Measurements from ENCODE around the gene RNF144A. TPM values are rescaled to one million over a fixed set of nuclear protein-coding genes. Genes with fewer than 3 reads are reported as not detected.

Gene RNF144A
- total RNA-seq, 1 donor from 2014 or later = 39.9 TPM

DNA sequence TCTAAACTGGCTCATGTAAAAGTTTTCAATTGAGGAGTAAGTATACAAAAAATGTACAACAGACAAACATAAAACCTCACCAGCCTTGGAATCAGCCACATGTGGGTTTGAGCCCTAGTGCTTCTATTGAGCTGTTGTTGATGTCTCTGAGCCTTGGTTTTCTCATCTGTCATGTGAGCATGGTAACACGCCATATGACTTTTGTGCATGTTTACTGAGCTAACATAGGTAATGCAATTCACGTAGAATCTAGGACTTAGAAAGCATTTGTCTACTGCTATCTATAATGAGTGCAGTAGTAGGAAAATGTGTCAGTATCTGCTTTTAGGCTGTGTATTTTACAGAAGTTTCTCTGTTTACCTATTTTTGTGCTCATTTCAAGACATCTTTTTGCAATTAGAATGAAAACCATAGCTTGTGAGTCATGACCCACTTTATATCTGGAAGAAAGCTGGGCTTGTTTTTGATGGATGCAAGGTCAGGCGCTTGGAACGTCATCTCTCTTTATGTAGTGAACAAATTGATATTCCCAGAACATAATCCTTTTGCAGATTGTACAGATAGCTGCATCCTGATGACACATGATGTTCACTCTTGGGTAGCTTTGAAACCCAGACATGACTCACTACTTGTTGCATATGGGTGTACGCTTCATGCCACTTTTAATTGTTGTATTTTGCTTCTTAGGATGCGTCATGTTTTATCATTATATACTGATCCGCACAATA lies 94.3 kb downstream of the RNF144A start:
- H3K4me3 Mint-ChIP-seq (ENCODE audit: low read depth) = no peak overlapping the region
- TF ChIP-seq, protein P1, sequence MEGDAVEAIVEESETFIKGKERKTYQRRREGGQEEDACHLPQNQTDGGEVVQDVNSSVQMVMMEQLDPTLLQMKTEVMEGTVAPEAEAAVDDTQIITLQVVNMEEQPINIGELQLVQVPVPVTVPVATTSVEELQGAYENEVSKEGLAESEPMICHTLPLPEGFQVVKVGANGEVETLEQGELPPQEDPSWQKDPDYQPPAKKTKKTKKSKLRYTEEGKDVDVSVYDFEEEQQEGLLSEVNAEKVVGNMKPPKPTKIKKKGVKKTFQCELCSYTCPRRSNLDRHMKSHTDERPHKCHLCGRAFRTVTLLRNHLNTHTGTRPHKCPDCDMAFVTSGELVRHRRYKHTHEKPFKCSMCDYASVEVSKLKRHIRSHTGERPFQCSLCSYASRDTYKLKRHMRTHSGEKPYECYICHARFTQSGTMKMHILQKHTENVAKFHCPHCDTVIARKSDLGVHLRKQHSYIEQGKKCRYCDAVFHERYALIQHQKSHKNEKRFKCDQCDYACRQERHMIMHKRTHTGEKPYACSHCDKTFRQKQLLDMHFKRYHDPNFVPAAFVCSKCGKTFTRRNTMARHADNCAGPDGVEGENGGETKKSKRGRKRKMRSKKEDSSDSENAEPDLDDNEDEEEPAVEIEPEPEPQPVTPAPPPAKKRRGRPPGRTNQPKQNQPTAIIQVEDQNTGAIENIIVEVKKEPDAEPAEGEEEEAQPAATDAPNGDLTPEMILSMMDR (IDR thresholded peaks at IDR 0.05; ENCODE audit: unreplicated experiment) = no peak
- H3K4me1 Mint-ChIP-seq (ENCODE audit: low read depth) = peaks cover 14% of the 10 kb centered on the region
- no peaks in the 10 kb centered on the region for H3K27me3 Mint-ChIP-seq
- peaks cover 3% of the 10 kb centered on the region for H3K36me3 Mint-ChIP-seq (ENCODE audit: insufficient read depth)
- no peak overlapping the region for H3K27ac Mint-ChIP-seq
- no peak for DNase-seq (ENCODE audit: low spot score, unreplicated experiment)
- H3K9me3 Mint-ChIP-seq (ENCODE audit: low read depth) = no peaks in the 10 kb centered on the region

DNA sequence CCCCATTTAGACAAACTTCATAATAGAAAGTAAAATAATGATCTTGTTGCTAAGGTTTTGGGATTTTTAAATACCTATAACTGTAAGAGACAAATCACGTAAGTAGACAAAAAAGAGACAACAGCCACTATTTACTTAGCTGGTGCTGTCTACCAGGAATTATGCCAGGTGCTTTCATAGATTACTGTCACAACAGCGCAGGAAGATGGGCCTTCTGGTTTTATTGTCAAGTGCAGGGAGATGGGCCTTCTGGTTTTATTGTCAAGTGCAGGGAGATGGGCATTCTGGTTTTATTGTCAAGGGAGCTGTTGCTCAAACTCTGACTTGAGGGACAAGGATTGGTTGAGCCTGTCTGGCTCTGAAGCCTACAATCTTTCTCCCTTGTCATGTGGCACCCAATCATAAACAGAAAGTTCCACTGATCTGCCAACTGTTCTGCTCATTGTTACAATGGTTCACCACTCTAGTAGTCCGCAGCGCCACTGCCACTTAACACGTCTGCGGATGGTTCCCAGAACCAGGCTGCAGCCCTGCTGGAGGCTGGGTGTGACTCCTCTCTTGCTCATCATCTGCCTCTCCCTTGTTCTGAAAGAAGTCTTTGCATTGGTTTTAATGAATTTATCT lies 95.0 kb downstream of the RNF144A start:
- H3K9me3 Mint-ChIP-seq (ENCODE audit: low read depth) = no peaks in the 10 kb centered on the region
- no peak for DNase-seq (ENCODE audit: low spot score, unreplicated experiment)
- no peaks in the 10 kb centered on the region for H3K27me3 Mint-ChIP-seq
- peaks cover 3% of the 10 kb centered on the region for H3K36me3 Mint-ChIP-seq (ENCODE audit: insufficient read depth)
- peaks cover 15% of the 10 kb centered on the region for H3K4me1 Mint-ChIP-seq (ENCODE audit: low read depth)
- no peak overlapping the region for H3K4me3 Mint-ChIP-seq (ENCODE audit: low read depth)
- TF ChIP-seq, protein P1 (IDR thresholded peaks at IDR 0.05; ENCODE audit: unreplicated experiment) = no peak
- H3K27ac Mint-ChIP-seq = no peak overlapping the region

DNA sequence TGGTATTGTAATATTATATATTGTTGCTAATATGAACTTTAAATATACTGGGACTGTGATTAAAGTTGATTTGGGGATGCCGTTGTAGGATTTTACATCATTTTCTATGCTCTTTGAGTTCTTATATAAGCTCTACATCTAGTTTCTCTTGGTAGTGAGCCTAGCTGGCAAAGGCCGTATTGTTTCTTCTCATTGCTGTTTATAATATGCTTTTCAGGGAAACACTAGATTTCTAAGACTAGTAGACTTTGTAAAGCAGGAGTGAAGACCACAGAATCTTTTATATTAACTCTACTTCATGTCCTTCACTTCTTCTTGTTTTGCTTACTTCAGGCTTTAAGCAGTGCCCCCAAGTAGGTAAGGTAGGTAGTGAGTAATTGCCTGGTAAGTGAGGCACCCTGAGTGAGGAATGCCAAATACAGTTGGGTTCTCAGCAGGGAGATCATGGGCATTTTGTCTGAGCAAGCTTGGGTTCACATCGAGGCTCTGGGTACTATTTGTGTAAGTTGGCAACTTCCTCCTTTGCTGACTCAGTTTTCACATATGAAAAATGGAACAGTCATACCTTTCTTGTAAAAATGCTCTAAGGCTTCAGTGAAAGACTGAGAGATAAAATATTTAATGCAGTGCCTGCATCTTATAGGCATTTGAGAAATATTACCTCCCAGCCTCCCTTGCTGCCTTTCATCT lies 96.4 kb downstream of the RNF144A start:
- Mint-ChIP-seq H3K36me3 (ENCODE audit: insufficient read depth) (peaks cover 2% of the 10 kb centered on the region), H3K27me3 (no peaks in the 10 kb centered on the region), H3K4me1 (ENCODE audit: low read depth) (peaks cover 11% of the 10 kb centered on the region), H3K9me3 (ENCODE audit: low read depth) (no peaks in the 10 kb centered on the region), H3K4me3 (ENCODE audit: low read depth) (no peak overlapping the region), H3K27ac (no peak overlapping the region)
- TF ChIP-seq, protein P1 (IDR thresholded peaks at IDR 0.05; ENCODE audit: unreplicated experiment) = no peak
- DNase-seq (ENCODE audit: low spot score, unreplicated experiment) = no peak

DNA sequence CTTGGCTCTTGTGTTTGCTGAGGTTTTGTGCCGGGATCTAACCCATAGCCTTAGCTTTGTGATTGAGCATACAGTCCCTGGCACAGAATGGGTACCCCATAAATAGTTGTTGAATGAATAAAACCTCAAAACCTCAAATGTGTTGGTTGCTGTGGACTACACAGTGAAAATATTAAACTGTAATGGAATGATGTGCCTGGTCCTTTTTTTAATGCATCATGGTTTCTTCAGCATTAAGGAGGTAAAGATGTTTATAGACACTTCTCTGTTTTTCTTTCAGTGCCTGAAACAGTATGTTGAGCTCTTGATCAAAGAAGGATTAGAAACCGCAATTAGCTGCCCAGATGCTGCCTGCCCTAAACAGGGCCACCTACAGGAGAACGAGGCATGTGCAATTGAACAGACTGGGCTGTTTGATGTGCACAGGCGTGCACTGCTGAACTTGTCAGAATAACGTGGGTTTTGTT lies 97.0 kb downstream of the RNF144A start:
- no peak for DNase-seq (ENCODE audit: low spot score, unreplicated experiment)
- Mint-ChIP-seq H3K4me3 (ENCODE audit: low read depth) (no peak overlapping the region), H3K27ac (no peak overlapping the region), H3K27me3 (no peaks in the 10 kb centered on the region), H3K4me1 (ENCODE audit: low read depth) (peaks cover 13% of the 10 kb centered on the region), H3K9me3 (ENCODE audit: low read depth) (no peaks in the 10 kb centered on the region), H3K36me3 (ENCODE audit: insufficient read depth) (peaks cover 2% of the 10 kb centered on the region)
- TF ChIP-seq, protein P1 (IDR thresholded peaks at IDR 0.05; ENCODE audit: unreplicated experiment) = peak; percentile 55
